ENCODE data around the gene TAF11L14.

TAF11L14 gene

DNA sequence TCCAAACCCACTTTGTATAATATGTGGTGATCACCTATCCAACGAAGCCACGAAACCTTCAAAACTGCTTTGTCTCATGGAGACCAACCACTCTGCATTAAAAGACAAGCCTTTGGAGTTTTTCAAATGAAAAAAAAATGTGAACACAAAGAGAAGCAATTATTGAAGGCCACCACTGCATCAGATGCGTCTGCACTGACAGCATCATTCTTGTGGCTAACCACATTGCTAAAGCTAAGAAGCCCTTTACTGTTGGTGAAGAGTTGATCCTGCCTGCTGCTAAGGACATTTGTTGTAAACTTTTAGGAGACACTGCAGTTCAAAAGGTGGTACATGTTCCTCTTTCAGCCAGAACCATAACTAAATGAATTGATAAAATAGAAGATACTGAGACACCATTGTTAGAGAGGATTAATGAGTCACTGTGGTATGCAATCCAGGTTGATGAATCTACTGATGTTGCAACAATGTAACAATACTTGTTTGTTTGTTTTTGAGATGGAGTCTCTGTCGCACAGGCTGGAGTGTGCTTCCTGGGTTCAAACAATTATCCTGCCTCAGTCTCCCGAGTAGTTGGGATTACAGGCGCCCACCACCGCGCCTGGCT, 45.4 kb downstream of the TAF11L14 start:
- no peak for DNase-seq (ENCODE audit: low spot score)

DNA sequence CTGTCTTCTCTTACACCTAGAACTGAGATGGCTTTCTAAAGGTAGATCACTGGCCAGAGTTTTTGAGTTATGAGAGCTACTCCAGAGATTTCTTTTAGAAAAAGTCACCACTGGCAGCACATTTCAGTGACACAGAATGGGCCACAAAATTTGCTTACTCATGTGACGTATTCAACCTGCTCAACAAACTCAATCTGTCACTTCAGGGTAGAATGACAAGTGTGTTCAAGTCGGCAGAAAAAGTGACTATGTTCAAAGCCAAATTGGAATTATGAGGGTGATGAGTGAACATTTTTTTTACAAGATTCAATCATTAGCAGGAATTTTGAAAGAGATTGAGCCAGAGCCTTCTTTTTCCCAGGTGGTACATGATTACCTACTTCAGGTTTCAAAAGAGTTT, 46.5 kb downstream of the TAF11L14 start:
- DNase-seq (ENCODE audit: low spot score), result no peak
